Dermis blood vessel endothelial cell (primary cell): ENCODE measurements around the gene PRXL2B. TPM values are rescaled to one million over a fixed set of nuclear protein-coding genes. Genes with fewer than 3 reads are reported as not detected.
A peak's percentile ranks its signal among the peaks of the same experiment; 100 is the strongest.
"Not testable (repeated sequence)": the region's sequence is repeated elsewhere in the genome, so short reads cannot be mapped to it uniquely, and the experiment has no call there.

Experiments
- DNase-seq: peaks from one replicate; pipeline ENCODE4 v3.0.0; 2010
- total RNA-seq: library from RNA; depleted of rRNA; stranded (reverse); fragments of >200 nt; gene quantifications from 2 replicates; pipeline ENCODE4 v1.2.3, GENCODE V29; 2014

The PRXL2B gene
- total RNA-seq, 1 donor from 2014 or later, result 63.0 TPM

- no peak for DNase-seq
Measured at GRCh38 chr1:2564815-2565374, 21.7 kb upstream of the PRXL2B start.

- no peak for DNase-seq
Measured at GRCh38 chr1:2566101-2567045, 20.2 kb upstream of the PRXL2B start.

- DNase-seq, result no peak
Measured at GRCh38 chr1:2567083-2567679, 19.4 kb upstream of the PRXL2B start.

- DNase-seq, result not testable (repeated sequence)
Measured at GRCh38 chr1:2568187-2568816, 18.3 kb upstream of the PRXL2B start.

GRCh38 chr1:2569060-2569459 lies 17.5 kb upstream of the PRXL2B start:
- no peak for DNase-seq

GRCh38 chr1:2569703-2570102 lies 16.9 kb upstream of the PRXL2B start:
- not testable (repeated sequence) for DNase-seq

GRCh38 chr1:2570332-2570731 lies 16.2 kb upstream of the PRXL2B start:
- DNase-seq, result no peak

- DNase-seq, result no peak
Measured at GRCh38 chr1:2571348-2571747, 15.2 kb upstream of the PRXL2B start.

GRCh38 chr1:2573250-2573920 lies 13.2 kb upstream of the PRXL2B start:
- no peak for DNase-seq

- peak; percentile 53 for DNase-seq
Measured at GRCh38 chr1:2574350-2574749, 12.2 kb upstream of the PRXL2B start.

- DNase-seq, result no peak
Measured at GRCh38 chr1:2575801-2576663, 10.5 kb upstream of the PRXL2B start.

GRCh38 chr1:2577565-2578075 lies 9.0 kb upstream of the PRXL2B start:
- not testable (repeated sequence) for DNase-seq

- no peak for DNase-seq
Measured at GRCh38 chr1:2578758-2579118, 7.8 kb upstream of the PRXL2B start.

- DNase-seq, result no peak
Measured at GRCh38 chr1:2580691-2581090, 5.9 kb upstream of the PRXL2B start.

- DNase-seq, result no peak
Measured at GRCh38 chr1:2582391-2582790, 4.2 kb upstream of the PRXL2B start.

- no peak for DNase-seq
Measured at GRCh38 chr1:2583331-2583791, 3.2 kb upstream of the PRXL2B start.

- no peak for DNase-seq
Measured at GRCh38 chr1:2583871-2584351, 2.7 kb upstream of the PRXL2B start.

- DNase-seq, result no peak
Measured at GRCh38 chr1:2584686-2585317, 1.8 kb upstream of the PRXL2B start.

GRCh38 chr1:2585318-2586092 lies 1.1 kb upstream of the PRXL2B start:
- peak; percentile 71 for DNase-seq
